Spleen (tissue), 11 donors: ENCODE measurements around the gene HTR6. TPM values are rescaled to one million over a fixed set of nuclear protein-coding genes. Genes with fewer than 3 reads are reported as not detected.

Source experiments
- DNase-seq: peaks from one replicate; pipeline ENCODE4 v3.0.0-alpha.2; 2020
- H3K27ac ChIP-seq, 8 donors: fragments of 200-600 bp; sonication (generic) in 7 of 8; 1 replicate in 4 of 8; 2 replicates in 4 of 8; pipeline versions ENCODE4 v1.5.0 to v1.8.0; 2016 to 2021; ENCODE audit warnings: inconsistent platforms in 4 of 8, mild to moderate bottlenecking in 4 of 8, moderate library complexity in 1 of 8
- H3K27me3 ChIP-seq, 7 donors: fragments of 200-600 bp; sonication (generic) in 6 of 7; replicated peaks in 1 of 7; 1 replicate in 4 of 7; 2 replicates in 3 of 7; pipeline versions ENCODE4 v1.5.0 to v1.8.0; 2016 to 2021; ENCODE audit warnings: inconsistent platforms in 3 of 7, mild to moderate bottlenecking in 1 of 7
- H3K36me3 ChIP-seq, 6 donors: fragments of 200-600 bp; sonication (generic) in 5 of 6; 1 replicate in 4 of 6; 2 replicates in 2 of 6; pipeline versions ENCODE4 v1.5.0 to v1.8.0; 2016 to 2021; ENCODE audit warnings: inconsistent platforms in 2 of 6
- H3K4me1 ChIP-seq, 6 donors: fragments of 200-600 bp; sonication (generic) in 5 of 6; 1 replicate in 3 of 6; 2 replicates in 3 of 6; pipeline versions ENCODE4 v1.5.0 to v1.8.0; 2016 to 2021; ENCODE audit warnings: inconsistent platforms in 3 of 6
- H3K4me3 ChIP-seq, 8 donors: fragments of 200-600 bp; sonication (generic) in 7 of 8; 1 replicate in 4 of 8; 2 replicates in 4 of 8; pipeline versions ENCODE4 v1.5.0 to v1.8.0; 2016 to 2021; ENCODE audit warnings: inconsistent platforms in 4 of 8, mild to moderate bottlenecking in 4 of 8, moderate library complexity in 2 of 8
- H3K9me3 ChIP-seq, 8 donors: fragments of 200-600 bp; sonication (generic) in 7 of 8; 1 replicate in 4 of 8; 2 replicates in 4 of 8; pipeline versions ENCODE4 v1.5.0 to v1.8.0; 2016 to 2021; ENCODE audit warnings: inconsistent platforms in 4 of 8
- CTCF ChIP-seq, 11 experiments: fragments of 200-600 bp in 7 of 11; fragments of 450-650 bp in 4 of 11; sonication (generic) in 4 of 11; IDR thresholded peaks in 8 of 11; conservative IDR thresholded peaks in 3 of 11; 1 replicate in 7 of 11; 2 replicates in 4 of 11; pipeline versions ENCODE4 v1.4.0 to v1.8.0; 2016 to 2021; ENCODE audit warnings: antibody characterized with exemption in 11 of 11, inconsistent platforms in 4 of 11, mild to moderate bottlenecking in 1 of 11
- POLR2A ChIP-seq, 3 donors: fragments of 450-650 bp; IDR thresholded peaks; one replicate each; pipeline ENCODE4 v1.5.1; 2017; ENCODE audit warnings: antibody characterized with exemption in 3 of 3, mild to moderate bottlenecking in 1 of 3
- POLR2AphosphoS5 ChIP-seq, 3 donors: sonication (generic); formaldehyde crosslinking; IDR thresholded peaks; one replicate each; pipeline ENCODE4 v1.5.1; 2017; ENCODE audit warnings: antibody characterized with exemption in 3 of 3
- WGBS, 5 donors: extraction: QIAGEN DNeasy Blood & Tissue Kit in 3 of 5; methylation state at CpG; one replicate each; pipeline versions ENCODE4 v1.1.5 to v1.1.7; 2013 to 2018; 5-methylcytosine and 5-hydroxymethylcytosine counted together
- intact Hi-C: fragments of 100-400 bp; cut with DNase I; formaldehyde crosslinking; loops from one replicate; pipeline ENCODE4 v1.15.0; 2023; ENCODE audit warnings: low total_unique reads
- polyA plus RNA-seq, 3 donors: library from polyadenylated mRNA; stranded (reverse); fragments of 200-250 nt; gene quantifications; one replicate each; pipeline ENCODE4 v1.2.1, GENCODE V29; 2013
- total RNA-seq, 7 donors: library from RNA; depleted of rRNA in 3 of 7; stranded (reverse); fragments of >200 nt in 3 of 7; fragmentation: NEBNext Ultra II Directional in 4 of 7; extraction: Animal tissue kit (Norgen Biotek cat#: 25700) in 4 of 7; gene quantifications; one replicate each; pipeline versions ENCODE4 v1.1.0 to v1.2.1, GENCODE V29; 2016 to 2021
- donor health status: healthy with polysubstance abuse.
- donor health status: DM: no; HTN: no; CAD: no; lungs with moderate emphysema.
- donor health status: DM: no; HTN: no; CAD: no.
- donor health status: Bipolar disorder and iron deficiency.
- donor health status: healthy.
- donor health status: DM: no; HTN: no; CAD: no.
- donor health status: DM: yes; HTN: yes; CAD: no.

The HTR6 gene
- total and polyA plus RNA-seq, 10 donors = 0.06 to 0.47 (median 0.13) TPM; not detected in 7

- 83 to 99% (median 93%) methylated on average over 5 to 8 of the region's 8 CpGs for WGBS, 5 donors
- Histone ChIP-seq H3K4me3 (no peak overlapping the region), H3K9me3 (no peaks in the 10 kb centered on the region), H3K4me1 (no peaks in the 10 kb centered on the region), H3K36me3 (peaks cover 0 to 100% (median 42%) of the 10 kb centered on the region in 6 donors), H3K27ac (no peak overlapping the region), H3K27me3 (no peaks in the 10 kb centered on the region)
- DNase-seq = no peak
- intact Hi-C loops = no loop called here
- TF ChIP-seq POLR2AphosphoS5 (IDR thresholded peaks at IDR 0.05) = no peak
- TF ChIP-seq POLR2A (IDR thresholded peaks at IDR 0.05) = no peak
- no peak for TF ChIP-seq CTCF (IDR thresholded peaks at IDR 0.05 in 8 of 11, conservative IDR thresholded peaks at IDR 0.05 in 3 of 11)
Observed at GRCh38 chr1:19696820-19697219, 32.1 kb downstream of the HTR6 start.

GRCh38 chr1:19698181-19698580, 33.5 kb downstream of the HTR6 start:
- no peak overlapping the region for H3K4me3 ChIP-seq
- no peak for DNase-seq

GRCh38 chr1:19700079-19700777, 35.6 kb downstream of the HTR6 start:
- no peaks in the 10 kb centered on the region for H3K27me3 ChIP-seq
- 93 to 94% (median 93%) methylated on average over 14 of the region's 14 CpGs for WGBS, 5 donors
- no peak overlapping the region for H3K27ac ChIP-seq
- peaks cover 0 to 77% (median 18%) of the 10 kb centered on the region in 6 donors for H3K36me3 ChIP-seq
- DNase-seq = no peak
- H3K4me1 ChIP-seq = peaks cover 4 to 10% (median 8%) of the 10 kb centered on the region in 6 donors
- intact Hi-C loops = loop anchor here (5.0 kb wide), 1 partner anchor 38 kb away; the partner anchor contains the start of gene HTR6
- H3K9me3 ChIP-seq = no peaks in the 10 kb centered on the region
- TF ChIP-seq POLR2A (IDR thresholded peaks at IDR 0.05) (no peak), CTCF (IDR thresholded peaks at IDR 0.05 in 8 of 11, conservative IDR thresholded peaks at IDR 0.05 in 3 of 11) (no peak), POLR2AphosphoS5 (IDR thresholded peaks at IDR 0.05) (no peak)
- no peak overlapping the region for H3K4me3 ChIP-seq

More at GRCh38 chr1:19698181-19698580, 33.5 kb downstream of the HTR6 start:
- Histone ChIP-seq H3K27me3 (no peaks in the 10 kb centered on the region), H3K9me3 (no peaks in the 10 kb centered on the region), H3K4me1 (no peaks in the 10 kb centered on the region), H3K36me3 (peaks cover 0 to 91% (median 34%) of the 10 kb centered on the region in 6 donors), H3K27ac (no peak overlapping the region)
- TF ChIP-seq POLR2AphosphoS5 (IDR thresholded peaks at IDR 0.05) = no peak
- TF ChIP-seq POLR2A (IDR thresholded peaks at IDR 0.05) = no peak
- no peak for TF ChIP-seq CTCF (IDR thresholded peaks at IDR 0.05 in 8 of 11, conservative IDR thresholded peaks at IDR 0.05 in 3 of 11)
- WGBS, 5 donors = 85 to 90% (median 88%) methylated on average over 3 to 4 of the region's 4 CpGs
- intact Hi-C loops = no loop called here

GRCh38 chr1:19703280-19703679, 38.6 kb downstream of the HTR6 start:
- intact Hi-C loops = loop anchor here (5.0 kb wide), 1 partner anchor 41 kb away; the partner anchor contains the start of gene HTR6
- no peak overlapping the region for H3K4me3 ChIP-seq
- TF ChIP-seq CTCF (IDR thresholded peaks at IDR 0.05 in 8 of 11, conservative IDR thresholded peaks at IDR 0.05 in 3 of 11) (no peak), POLR2A (IDR thresholded peaks at IDR 0.05) (no peak), POLR2AphosphoS5 (IDR thresholded peaks at IDR 0.05) (no peak)
- peaks cover 0 to 70% (median 16%) of the 10 kb centered on the region in 6 donors for H3K36me3 ChIP-seq
- no peaks in the 10 kb centered on the region for H3K27me3 ChIP-seq
- H3K4me1 ChIP-seq = peaks cover 4 to 10% (median 8%) of the 10 kb centered on the region in 6 donors
- no peaks in the 10 kb centered on the region for H3K9me3 ChIP-seq
- no peak overlapping the region for H3K27ac ChIP-seq
- WGBS, 5 donors = 87 to 96% (median 92%) methylated on average over 3 of the region's 3 CpGs
- no peak for DNase-seq
